BLaER1 (cell line): ENCODE data around the gene KIFC3.
"Not testable (repeated sequence)": the region's sequence is repeated elsewhere in the genome, so short reads cannot be mapped to it uniquely, and the experiment has no call there.

Experiments
- H3K27ac ChIP-seq: shearing (Covaris generic); formaldehyde crosslinking; 2 replicates; pipeline ENCODE4 v1.8.1; 2022
- H3K27me3 ChIP-seq: shearing (Covaris generic); formaldehyde crosslinking; 2 replicates; pipeline ENCODE4 v1.8.1; 2022
- H3K36me3 ChIP-seq: shearing (Covaris generic); formaldehyde crosslinking; 2 replicates; pipeline ENCODE4 v1.8.1; 2022
- H3K4me1 ChIP-seq: shearing (Covaris generic); formaldehyde crosslinking; 2 replicates; pipeline ENCODE4 v1.8.1; 2022
- H3K4me2 ChIP-seq: shearing (Covaris generic); formaldehyde crosslinking; 2 replicates; pipeline ENCODE4 v1.8.1; 2022
- H3K4me3 ChIP-seq: shearing (Covaris generic); formaldehyde crosslinking; 2 replicates; pipeline ENCODE4 v1.8.1; 2022
- H3K9ac ChIP-seq: shearing (Covaris generic); formaldehyde crosslinking; 2 replicates; pipeline ENCODE4 v1.8.1; 2022
- H3K9me3 ChIP-seq: shearing (Covaris generic); formaldehyde crosslinking; 2 replicates; pipeline ENCODE4 v1.8.1; 2022
- H4K20me1 ChIP-seq: shearing (Covaris generic); formaldehyde crosslinking; 2 replicates; pipeline ENCODE4 v1.8.1; 2022
- Cebpa-rat ChIP-seq: shearing (Covaris generic); IDR thresholded peaks from 2 replicates; pipeline ENCODE4 v1.8.1; 2022

KIFC3 gene

GRCh38 chr16:57798267-57798810 is 4.0 kb downstream of the KIFC3 start:
- H3K4me1 ChIP-seq, result peaks cover 75% of the 10 kb centered on the region
- H4K20me1 ChIP-seq, result no peaks in the 10 kb centered on the region
- H3K27ac ChIP-seq, result 0 out of 2 replicates have a peak overlapping the region, but pooled peaks have one; percentile 35
- H3K4me2 ChIP-seq, result peak overlapping the region; percentile 100
- peaks cover 10% of the 10 kb centered on the region; the same call in 1 of the 2 replicates for H3K36me3 ChIP-seq
- no peak for TF ChIP-seq Cebpa-rat
- H3K27me3 ChIP-seq, result no peaks in the 10 kb centered on the region
- H3K4me3 ChIP-seq, result no peak overlapping the region
- H3K9me3 ChIP-seq, result no peaks in the 10 kb centered on the region
- H3K9ac ChIP-seq, result 0 out of 2 replicates have a peak overlapping the region, but pooled peaks have one; percentile 10

- H3K27ac ChIP-seq, result peak overlapping the region; percentile 35; the same call in 1 of the 2 replicates
These were observed 4.6 kb downstream of the KIFC3 start for GRCh38 chr16:57797526-57798266.

GRCh38 chr16:57797216-57797525 is 5.1 kb downstream of the KIFC3 start:
- H3K27ac ChIP-seq, result no peak overlapping the region
- peaks cover 67% of the 10 kb centered on the region for H3K4me1 ChIP-seq
- no peak for TF ChIP-seq Cebpa-rat
- H3K4me2 ChIP-seq, result peak overlapping the region; percentile 100; the same call in 1 of the 2 replicates
- no peak overlapping the region for H3K4me3 ChIP-seq
- H3K9ac ChIP-seq, result peak overlapping the region; percentile 24; the same call in 1 of the 2 replicates
- no peaks in the 10 kb centered on the region for H4K20me1 ChIP-seq
- no peaks in the 10 kb centered on the region for H3K9me3 ChIP-seq
- no peaks in the 10 kb centered on the region for H3K27me3 ChIP-seq
- peaks cover 10% of the 10 kb centered on the region; the same call in 1 of the 2 replicates for H3K36me3 ChIP-seq

More at GRCh38 chr16:57797526-57798266, 4.6 kb downstream of the KIFC3 start:
- H3K36me3 ChIP-seq, result peaks cover 10% of the 10 kb centered on the region; the same call in 1 of the 2 replicates
- H3K4me3 ChIP-seq, result no peak overlapping the region
- no peaks in the 10 kb centered on the region for H3K9me3 ChIP-seq
- TF ChIP-seq Cebpa-rat, result no peak
- no peaks in the 10 kb centered on the region for H3K27me3 ChIP-seq
- peak overlapping the region; percentile 24; the same call in 1 of the 2 replicates for H3K9ac ChIP-seq
- H4K20me1 ChIP-seq, result no peaks in the 10 kb centered on the region
- peaks cover 69% of the 10 kb centered on the region for H3K4me1 ChIP-seq
- H3K4me2 ChIP-seq, result peak overlapping the region; percentile 100

GRCh38 chr16:57796014-57796413 is 6.3 kb downstream of the KIFC3 start:
- H4K20me1 ChIP-seq, H3K27ac ChIP-seq, H3K36me3 ChIP-seq, H3K9me3 ChIP-seq, H3K4me2 ChIP-seq, H3K4me3 ChIP-seq, H3K9ac ChIP-seq, H3K27me3 ChIP-seq: not testable (repeated sequence)
- H3K4me1 ChIP-seq, result peaks cover 68% of the 10 kb centered on the region

- Histone ChIP-seq H3K27ac (peak overlapping the region; percentile 37; the same call in 1 of the 2 replicates), H3K4me2 (0 out of 2 replicates have a peak overlapping the region, but pooled peaks have one; percentile 25), H3K9ac (no peak overlapping the region), H4K20me1 (no peaks in the 10 kb centered on the region), H3K27me3 (no peaks in the 10 kb centered on the region), H3K36me3 (peaks cover 10% of the 10 kb centered on the region; the same call in 1 of the 2 replicates), H3K9me3 (no peaks in the 10 kb centered on the region), H3K4me1 (peaks cover 68% of the 10 kb centered on the region), H3K4me3 (no peak overlapping the region)
- TF ChIP-seq Cebpa-rat, result no peak
These were observed 6.8 kb downstream of the KIFC3 start for GRCh38 chr16:57795431-57795878.

GRCh38 chr16:57794849-57795430 is 7.4 kb downstream of the KIFC3 start:
- Histone ChIP-seq H3K27ac (peak overlapping the region; percentile 37; the same call in 1 of the 2 replicates), H3K4me3 (no peak overlapping the region), H3K4me2 (0 out of 2 replicates have a peak overlapping the region, but pooled peaks have one; percentile 14), H3K9me3 (no peaks in the 10 kb centered on the region), H3K36me3 (peaks cover 10% of the 10 kb centered on the region; the same call in 1 of the 2 replicates), H3K9ac (no peak overlapping the region), H3K27me3 (no peaks in the 10 kb centered on the region), H3K4me1 (peaks cover 65% of the 10 kb centered on the region), H4K20me1 (no peaks in the 10 kb centered on the region)
- TF ChIP-seq Cebpa-rat, result no peak

- H3K9me3 ChIP-seq, result no peaks in the 10 kb centered on the region
- no peak overlapping the region; the same call in 1 of the 2 replicates for H3K9ac ChIP-seq
- no peaks in the 10 kb centered on the region for H4K20me1 ChIP-seq
- no peak overlapping the region for H3K4me3 ChIP-seq
- no peak for TF ChIP-seq Cebpa-rat
- H3K4me1 ChIP-seq, result peaks cover 35% of the 10 kb centered on the region
- peak overlapping the region; percentile 61 for H3K27ac ChIP-seq
- peak overlapping the region; percentile 84 for H3K4me2 ChIP-seq
- H3K27me3 ChIP-seq, result no peaks in the 10 kb centered on the region
- peaks cover 3% of the 10 kb centered on the region; the same call in 1 of the 2 replicates for H3K36me3 ChIP-seq
These were observed 10.3 kb downstream of the KIFC3 start for GRCh38 chr16:57791893-57792461.

GRCh38 chr16:57791195-57791892 is 10.9 kb downstream of the KIFC3 start:
- Histone ChIP-seq H4K20me1 (no peaks in the 10 kb centered on the region), H3K9ac (no peak overlapping the region; the same call in 1 of the 2 replicates), H3K27ac (peak overlapping the region; percentile 61), H3K36me3 (no peaks in the 10 kb centered on the region; the same call in 1 of the 2 replicates), H3K4me3 (peak overlapping the region; percentile 12; the same call in 1 of the 2 replicates), H3K4me2 (peak overlapping the region; percentile 84), H3K4me1 (peaks cover 34% of the 10 kb centered on the region), H3K27me3 (no peaks in the 10 kb centered on the region), H3K9me3 (no peaks in the 10 kb centered on the region)
- TF ChIP-seq Cebpa-rat, result no peak

- no peaks in the 10 kb centered on the region; the same call in 1 of the 2 replicates for H3K36me3 ChIP-seq
- TF ChIP-seq Cebpa-rat, result no peak
- peaks cover 22% of the 10 kb centered on the region for H3K4me1 ChIP-seq
- no peak overlapping the region for H3K27ac ChIP-seq
- H3K4me3 ChIP-seq, result no peak overlapping the region
- no peak overlapping the region for H3K4me2 ChIP-seq
- H3K9ac ChIP-seq, result no peak overlapping the region
- H3K27me3 ChIP-seq, result no peaks in the 10 kb centered on the region
- H4K20me1 ChIP-seq, result no peaks in the 10 kb centered on the region
- no peaks in the 10 kb centered on the region for H3K9me3 ChIP-seq
These were observed 13.3 kb downstream of the KIFC3 start for GRCh38 chr16:57788951-57789350.
